Myocyte (in vitro differentiated cells): ENCODE data around the gene LRRN2. TPM values are rescaled to one million over a fixed set of nuclear protein-coding genes. Genes with fewer than 3 reads are reported as not detected.
A peak's percentile ranks its signal among the peaks of the same experiment; 100 is the strongest.
"Not testable (repeated sequence)": the region's sequence is repeated elsewhere in the genome, so short reads cannot be mapped to it uniquely, and the experiment has no call there.

Experiments
- DNase-seq: peaks from one replicate; pipeline ENCODE4 v3.0.0-alpha.2; 2012; ENCODE audit warnings: low read depth
- total RNA-seq: library from RNA; depleted of rRNA; stranded (reverse); fragments of >200 nt; gene quantifications from 2 replicates; pipeline ENCODE4 v1.2.3, GENCODE V29; 2014

LRRN2 gene
- total RNA-seq, 1 donor from 2014 or later, result 0.13 TPM

DNA sequence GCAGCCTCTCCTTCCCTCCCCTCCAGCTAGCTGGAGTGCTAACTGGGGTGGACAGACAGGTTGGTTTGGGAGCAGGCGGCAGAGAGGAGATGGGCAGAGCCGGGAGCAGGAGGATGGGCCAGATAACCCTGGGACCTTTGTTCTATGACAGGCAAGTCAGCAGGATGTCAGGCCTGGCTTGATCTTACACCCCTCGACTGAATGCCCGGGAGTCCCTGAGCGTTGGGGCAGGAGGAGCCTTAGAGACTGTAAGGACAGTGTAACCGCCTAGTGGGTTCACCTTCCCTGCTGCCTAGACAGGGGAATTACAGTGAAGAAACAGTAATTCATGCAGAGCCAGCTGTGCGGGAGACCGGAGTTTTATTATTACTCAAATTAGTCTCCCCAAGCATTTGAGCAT, 109.1 kb downstream of the LRRN2 start:
- no peak for DNase-seq

- no peak for DNase-seq
These were observed 110.0 kb downstream of the LRRN2 start for GRCh38 chr1:204575221-204576190.

DNA sequence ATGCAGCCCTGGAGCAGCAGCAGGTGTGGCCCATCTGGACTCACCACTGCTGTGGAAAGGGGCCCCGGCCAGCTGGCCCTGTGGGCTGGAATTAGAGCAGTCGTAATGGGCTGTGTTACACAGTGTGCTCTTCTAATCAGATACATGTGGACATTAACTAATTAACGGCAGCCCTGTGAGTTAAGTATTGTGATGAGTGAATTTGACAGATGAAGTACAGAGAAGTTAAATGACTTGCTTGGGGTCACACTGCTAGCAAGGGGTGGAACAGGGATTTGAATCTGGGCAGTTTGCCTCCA, 110.7 kb downstream of the LRRN2 start:
- peak; percentile 43 for DNase-seq

DNA sequence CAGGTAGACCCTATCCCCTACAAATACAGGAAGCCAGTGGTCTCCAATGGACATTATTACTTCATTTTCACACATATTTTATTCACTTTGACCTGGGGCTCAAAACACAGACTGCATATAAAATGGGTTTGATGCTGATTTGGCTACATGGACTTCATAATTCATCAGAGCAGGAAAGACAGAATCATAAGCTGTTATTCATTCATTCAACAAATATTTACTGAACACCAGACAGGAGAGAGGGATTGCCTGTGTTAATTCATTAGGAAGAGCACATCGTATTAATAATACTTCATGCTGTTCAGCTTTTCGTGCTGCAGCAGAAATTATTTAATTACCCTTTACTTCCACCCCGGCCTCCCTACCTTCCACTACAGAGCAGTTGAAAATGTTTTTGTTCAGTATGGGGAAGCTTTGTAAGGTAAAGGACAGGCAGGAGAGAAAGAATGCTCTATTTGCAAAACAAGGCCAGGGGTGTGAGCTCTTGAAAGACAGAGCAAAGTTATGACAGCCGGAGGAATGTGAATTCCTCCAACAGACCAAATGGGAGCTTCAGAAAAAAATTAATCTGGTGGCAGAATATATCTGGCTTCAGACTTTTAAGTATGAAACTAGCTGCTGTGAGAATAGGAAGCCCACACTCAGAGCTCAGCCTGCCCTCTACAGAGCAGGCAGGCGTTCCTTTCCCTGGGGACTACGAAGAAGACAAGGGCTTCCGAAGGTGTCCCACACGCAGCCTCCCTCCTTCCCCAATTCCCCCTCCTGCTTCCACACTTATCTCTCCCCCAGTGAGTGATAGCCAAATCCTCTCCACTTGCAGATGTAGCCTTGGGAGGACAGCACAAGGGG, 111.3 kb downstream of the LRRN2 start:
- no peak for DNase-seq

DNA sequence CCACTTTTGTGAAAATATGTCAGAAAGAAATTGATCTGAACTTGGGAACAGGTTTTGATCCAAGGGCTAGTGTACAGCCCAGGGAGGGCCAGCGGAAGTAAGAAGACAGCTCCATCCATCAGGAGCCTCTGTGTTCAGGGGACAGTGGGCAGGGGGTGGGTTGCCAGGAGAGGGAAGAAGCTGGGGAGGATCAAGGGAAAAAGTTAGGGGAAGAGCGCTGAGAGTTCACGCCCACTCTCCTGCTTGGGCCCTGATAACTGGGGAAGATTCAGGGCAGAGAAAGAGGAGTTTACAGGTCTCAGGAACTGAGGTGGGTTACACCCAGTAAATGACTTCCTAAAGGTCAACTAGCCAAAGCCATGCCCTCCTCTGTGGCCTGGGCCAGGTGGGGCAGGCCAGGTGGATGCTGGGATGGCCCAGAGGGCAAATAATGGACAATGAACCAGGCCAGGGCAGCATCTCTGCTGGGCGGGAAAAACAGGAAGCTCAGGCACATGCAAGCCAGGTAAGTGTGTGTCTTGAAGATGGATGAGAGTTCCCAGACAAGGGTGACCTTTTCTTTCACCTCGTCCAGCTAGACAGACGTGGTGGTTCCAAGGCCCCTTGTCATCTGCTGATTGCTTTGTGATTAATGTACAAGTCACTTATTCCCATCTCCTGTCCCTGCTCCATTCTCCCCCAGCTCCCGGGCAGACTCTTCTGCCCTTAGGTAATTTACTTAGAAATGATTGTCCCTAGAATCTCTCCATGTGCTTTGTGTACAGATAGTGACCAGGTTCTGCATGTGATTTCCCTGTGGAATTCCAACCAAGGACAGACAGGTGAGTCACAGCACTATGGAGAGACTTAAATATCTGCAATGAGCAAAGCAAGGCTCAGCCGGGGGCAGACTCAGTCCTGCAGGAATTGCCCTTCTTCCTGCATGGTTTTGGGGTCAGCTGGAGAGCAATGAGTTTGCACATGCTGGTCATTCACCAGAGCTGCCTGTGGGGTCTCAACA, 112.3 kb downstream of the LRRN2 start:
- DNase-seq, result no peak

DNA sequence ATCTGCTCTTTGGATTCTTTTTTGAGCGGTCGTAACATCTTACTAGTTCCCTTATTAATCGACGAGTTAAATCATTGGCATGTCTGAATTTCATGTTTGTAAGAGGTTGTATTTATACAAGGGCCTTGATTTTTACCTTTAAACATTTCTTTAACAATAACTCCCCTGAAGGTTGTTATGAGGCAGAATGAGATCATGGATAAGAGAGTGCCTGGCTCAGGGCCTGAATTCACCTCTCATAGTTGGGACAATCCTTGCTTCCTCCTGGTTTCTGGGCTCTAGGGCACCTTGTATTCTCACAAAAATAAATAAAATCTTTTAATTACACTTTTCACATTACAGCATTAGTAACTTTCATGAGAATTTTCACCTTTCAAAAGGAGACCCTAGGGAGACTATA, 113.9 kb downstream of the LRRN2 start:
- no peak for DNase-seq

DNA sequence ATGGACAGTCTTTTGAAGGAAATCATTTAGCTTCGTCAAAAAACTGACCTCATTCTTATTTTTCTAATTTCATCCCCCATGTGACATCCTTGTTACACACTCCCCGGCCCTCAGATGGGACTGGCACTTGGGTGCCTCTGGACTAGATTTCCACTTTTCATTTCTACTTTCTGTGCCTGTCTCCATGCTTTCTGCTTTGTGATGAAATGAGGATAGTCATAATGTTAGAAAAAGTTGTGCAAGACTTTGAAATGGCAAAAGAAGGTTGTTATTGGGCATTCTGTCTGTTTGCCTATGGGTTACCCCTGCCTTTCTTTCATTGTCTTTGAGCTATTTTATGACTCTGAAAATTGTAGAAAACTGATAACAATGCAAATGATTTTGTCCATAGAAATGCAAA, 114.4 kb downstream of the LRRN2 start:
- no peak for DNase-seq

DNA sequence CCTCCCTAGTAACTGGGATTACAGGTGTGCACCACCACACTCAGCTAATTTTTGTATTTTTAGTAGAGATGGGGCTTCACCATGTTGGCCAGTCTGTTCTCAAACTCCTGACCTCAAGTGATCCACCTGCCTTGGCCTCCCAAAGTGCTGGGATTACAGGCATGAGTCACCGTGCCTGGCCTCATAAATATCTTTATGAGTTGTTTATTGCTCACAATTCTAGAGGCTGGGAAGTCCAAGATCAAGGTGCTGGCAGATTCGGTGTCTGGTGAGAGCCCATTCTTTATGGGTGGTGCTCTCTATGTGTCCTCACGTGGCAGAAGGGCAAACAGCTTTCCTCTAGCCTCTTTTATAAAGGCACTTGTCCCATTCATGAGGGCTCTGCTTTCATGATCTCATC, 115.5 kb downstream of the LRRN2 start:
- not testable (repeated sequence) for DNase-seq

GRCh38 chr1:204569478-204569877, 116.1 kb downstream of the LRRN2 start:
- DNase-seq, result no peak

- DNase-seq, result no peak
These were observed 116.8 kb downstream of the LRRN2 start for GRCh38 chr1:204568576-204569315.

Other genes with a start within 250 kb of the LRRN2 start
- gene PIK3C2B, start 190.9 kb downstream of the LRRN2 start, total RNA-seq, result 4.9 and 5.6 TPM in 2 replicates
- 27.7 and 36.3 TPM in 2 replicates for gene MDM4, start 169.3 kb downstream of the LRRN2 start, total RNA-seq
- 0.80 and 1.1 TPM in 2 replicates for gene NFASC, start 185.1 kb upstream of the LRRN2 start, total RNA-seq